Pancreas (tissue), 10 donors: ENCODE measurements around the gene TRMT112. TPM values are rescaled to one million over a fixed set of nuclear protein-coding genes. Genes with fewer than 3 reads are reported as not detected.
A peak's percentile ranks its signal among the peaks of the same experiment; 100 is the strongest.

ENCODE experiments used
- ATAC-seq, 4 donors: fragments of 200-7000 bp; cut with Tn5 transposase; one replicate each; pipeline versions ENCODE4 v1.8.0 to v1.9.1; 2020; ENCODE audit warnings: mild to moderate bottlenecking in 4 of 4, moderate library complexity in 4 of 4
- DNase-seq, 6 donors: peaks; one replicate each; pipeline ENCODE4 v3.0.0-alpha.2; 2020
- FAIRE-seq: peaks from 2 replicates; lab custom pipeline; 2012; peaks lifted over from hg19 to GRCh38; lab: Jason Lieb, UNC
- H3K27ac ChIP-seq, 4 donors: fragments of 200-600 bp; sonication (generic); 1 replicate in 3 of 4; 2 replicates in 1 of 4; pipeline versions ENCODE4 v1.5.0 to v1.8.0; 2020
- H3K27me3 ChIP-seq, 4 donors: fragments of 200-600 bp; one replicate each; pipeline ENCODE4 v1.8.0; 2021
- H3K36me3 ChIP-seq, 3 donors: fragments of 200-600 bp; sonication (generic) in 1 of 3; one replicate each; pipeline versions ENCODE4 v1.5.0 to v1.8.0; 2020 to 2021
- H3K4me1 ChIP-seq, 3 donors: fragments of 200-600 bp; one replicate each; pipeline ENCODE4 v1.8.0; 2021
- H3K4me3 ChIP-seq, 4 donors: fragments of 200-600 bp; sonication (generic) in 2 of 4; one replicate each; pipeline versions ENCODE4 v1.5.0 to v1.8.0; 2020 to 2021
- H3K9me3 ChIP-seq, 4 donors: fragments of 200-600 bp; one replicate each; pipeline ENCODE4 v1.8.0; 2021
- CTCF ChIP-seq, 4 donors: fragments of 200-600 bp; sonication (generic) in 3 of 4; IDR thresholded peaks; one replicate each; pipeline versions ENCODE4 v1.5.0 to v1.8.0; 2021; ENCODE audit warnings: antibody characterized with exemption in 4 of 4
- WGBS, 2 donors: extraction: QIAGEN DNeasy Blood & Tissue Kit; methylation state at CpG; one replicate each; pipeline ENCODE4 v1.1.7; 2013; 5-methylcytosine and 5-hydroxymethylcytosine counted together
- intact Hi-C, 3 donors: fragments of 100-400 bp; cut with DNase I; formaldehyde crosslinking; loops; one replicate each; pipeline versions ENCODE4 v1.11.1 to v1.14.2; 2022
- polyA plus RNA-seq, 2 donors: library from polyadenylated mRNA; stranded (reverse); fragments of 200-250 nt; gene quantifications; one replicate each; pipeline ENCODE4 v1.2.3, GENCODE V29; 2013
- total RNA-seq, 6 donors: library from RNA; stranded (reverse); fragmentation: NEBNext Ultra II Directional in 4 of 6; extraction: Animal tissue kit (Norgen Biotek cat#: 25700) in 4 of 6; gene quantifications; one replicate each; pipeline versions ENCODE4 v1.2.1 to v1.2.4, GENCODE V29; 2021 to 2023
- donor health status: healthy with polysubstance abuse.
- donor health status: DM: no; HTN: no; CAD: no; lungs with moderate emphysema.
- donor health status: DM: no; HTN: no; CAD: no.
- donor health status: control.
- donor health status: control.
- donor health status: Bipolar disorder and iron deficiency.
- donor health status: DM: yes; HTN: yes; CAD: no.
- donor health status: DM: no; HTN: no; CAD: no.
- donor health status: DM: no; HTN: no; CAD: no.
- donor health status: DM: yes; HTN: yes; CAD: no.

Gene TRMT112
- total and polyA plus RNA-seq, 8 donors = 53.3 to 157 (median 73.5) TPM

- H3K4me3 ChIP-seq = no peak overlapping the region
- FAIRE-seq (no peak), DNase-seq (no peak), ATAC-seq (no peak)
- H3K27ac ChIP-seq = no peak overlapping the region
- intact Hi-C loops = no loop called here
- no peaks in the 10 kb centered on the region for H3K27me3 ChIP-seq
- H3K9me3 ChIP-seq = no peaks in the 10 kb centered on the region
- H3K4me1 ChIP-seq = peaks cover 0 to 5% (median 3%) of the 10 kb centered on the region in 3 donors
- no peaks in the 10 kb centered on the region for H3K36me3 ChIP-seq
- 91 to 92% methylated on average over 15 of the region's 15 CpGs for WGBS, 2 donors
- no peak for TF ChIP-seq CTCF (IDR thresholded peaks at IDR 0.05)
Measured at GRCh38 chr11:64275031-64275800, 42.1 kb downstream of the TRMT112 start.

- H3K4me1 ChIP-seq = peaks cover 0 to 14% (median 10%) of the 10 kb centered on the region in 3 donors
- TF ChIP-seq CTCF (IDR thresholded peaks at IDR 0.05) = no peak
- no peaks in the 10 kb centered on the region for H3K36me3 ChIP-seq
- peak; percentile 95 to 99 (median 98) for DNase-seq
- peak overlapping the region; percentile 63 to 83 (median 70) for H3K4me3 ChIP-seq
- H3K9me3 ChIP-seq = no peaks in the 10 kb centered on the region
- FAIRE-seq = peak; percentile 85
- 0% methylated on average over 58 of the region's 58 CpGs for WGBS, 2 donors
- H3K27me3 ChIP-seq = no peaks in the 10 kb centered on the region
- peak; percentile 79 to 87 (median 82) for ATAC-seq
- intact Hi-C loops = no loop called here
- H3K27ac ChIP-seq = peak overlapping the region; percentile 87 to 96 (median 96)
Measured at GRCh38 chr11:64269540-64270220, 47.7 kb downstream of the TRMT112 start.

GRCh38 chr11:64268893-64269539 is 48.3 kb downstream of the TRMT112 start:
- intact Hi-C loops = no loop called here
- peaks cover 0 to 14% (median 10%) of the 10 kb centered on the region in 3 donors for H3K4me1 ChIP-seq
- no peak for FAIRE-seq
- TF ChIP-seq CTCF (IDR thresholded peaks at IDR 0.05) = no peak
- no peaks in the 10 kb centered on the region for H3K36me3 ChIP-seq
- peak; percentile 6 to 17 (median 13) for ATAC-seq
- peak in 5 of 6 donors; percentile 64 to 88 (median 79) for DNase-seq
- peak overlapping the region; percentile 87 to 96 (median 96) for H3K27ac ChIP-seq
- no peaks in the 10 kb centered on the region for H3K27me3 ChIP-seq
- 1% methylated on average over 34 of the region's 34 CpGs for WGBS, 2 donors
- H3K9me3 ChIP-seq = no peaks in the 10 kb centered on the region
- peak overlapping the region; percentile 43 to 73 (median 60) for H3K4me3 ChIP-seq

- Histone ChIP-seq H3K27me3 (no peaks in the 10 kb centered on the region), H3K27ac (peak overlapping the region; percentile 87 to 96 (median 96)), H3K36me3 (no peaks in the 10 kb centered on the region), H3K4me3 (peak overlapping the region in 3 of 4 donors; percentile 43 to 73 (median 63)), H3K4me1 (peaks cover 0 to 14% (median 10%) of the 10 kb centered on the region in 3 donors), H3K9me3 (no peaks in the 10 kb centered on the region)
- TF ChIP-seq CTCF (IDR thresholded peaks at IDR 0.05) = no peak
- intact Hi-C loops = no loop called here
- ATAC-seq = peak in 1 of 4 donors; percentile 1
- peak; percentile 72 to 88 (median 76) for DNase-seq
- no peak for FAIRE-seq
- WGBS, 2 donors = 44 to 47% methylated on average over 23 of the region's 23 CpGs
Measured at GRCh38 chr11:64268025-64268892, 49.1 kb downstream of the TRMT112 start.
